NCI-H2029 (cell line): ENCODE measurements around the gene NAGPA.

Experiments
- DNase-seq: peaks from one replicate; lab custom pipeline; 2025; lab: John Stamatoyannopoulos, UW

The NAGPA gene

DNA sequence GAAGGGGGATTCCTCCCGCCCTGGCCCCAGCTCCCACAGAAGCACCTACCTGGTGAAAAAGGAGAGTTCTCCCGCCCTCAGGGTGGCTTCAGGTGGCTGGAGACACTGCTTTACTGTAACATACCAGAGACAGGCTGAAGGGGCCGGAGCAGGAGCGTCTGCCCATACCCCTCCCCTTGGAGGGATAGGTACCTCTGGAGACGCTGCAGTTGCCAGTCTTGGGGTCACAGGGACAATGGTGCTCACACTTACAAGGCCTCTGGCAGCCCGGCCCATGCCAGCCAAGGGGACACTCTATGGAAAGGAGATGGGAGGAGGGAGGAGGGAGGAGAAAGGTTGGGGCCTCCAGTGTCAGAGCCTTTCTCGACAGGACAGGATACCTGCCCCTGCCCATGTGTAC lies 6.6 kb downstream of the NAGPA start:
- DNase-seq, result no peak

DNA sequence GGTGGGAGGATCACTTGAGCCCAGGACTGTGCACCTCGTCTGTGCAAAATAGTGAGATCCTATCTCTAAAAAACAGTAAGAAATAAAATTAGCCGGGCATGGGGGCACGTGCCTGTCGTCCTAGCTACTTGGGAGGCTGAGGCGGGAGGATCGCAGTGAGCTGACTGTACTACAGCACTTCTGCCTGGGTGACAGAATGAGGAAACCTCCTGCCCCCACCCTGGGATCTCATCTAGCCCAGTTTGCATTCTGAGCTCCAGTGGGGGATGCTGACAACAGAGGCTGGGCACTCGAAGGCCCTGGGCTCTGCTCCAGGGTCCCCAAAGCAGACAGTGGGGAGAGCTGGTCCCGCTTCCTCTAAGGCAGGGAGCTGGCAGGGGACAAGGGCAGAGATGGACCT lies 7.1 kb downstream of the NAGPA start:
- DNase-seq, result no peak

DNA sequence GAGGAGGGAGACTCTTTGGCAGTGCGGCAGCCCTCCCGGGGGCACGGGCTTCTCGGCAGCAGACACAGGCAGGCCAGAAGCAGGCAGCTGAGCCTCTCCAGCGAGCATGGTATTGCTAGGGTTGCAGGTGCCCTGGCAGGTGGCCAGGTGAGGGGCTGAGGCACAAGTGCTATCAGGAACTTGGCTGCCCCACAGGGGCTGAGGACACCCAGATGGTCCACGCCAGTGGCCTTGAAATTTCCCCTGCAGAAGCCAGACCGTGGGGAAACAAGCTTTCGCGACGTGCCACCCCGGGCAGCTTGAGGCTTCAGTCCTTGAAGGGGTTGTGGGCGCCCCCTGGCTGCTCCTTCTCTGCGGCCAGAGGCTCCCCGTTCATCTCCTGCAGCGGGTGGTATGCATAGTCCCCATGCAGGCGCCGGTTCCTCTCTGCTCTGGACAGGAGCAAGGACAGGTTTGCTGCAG lies 8.5 kb downstream of the NAGPA start:
- DNase-seq, result peak; percentile 8

DNA sequence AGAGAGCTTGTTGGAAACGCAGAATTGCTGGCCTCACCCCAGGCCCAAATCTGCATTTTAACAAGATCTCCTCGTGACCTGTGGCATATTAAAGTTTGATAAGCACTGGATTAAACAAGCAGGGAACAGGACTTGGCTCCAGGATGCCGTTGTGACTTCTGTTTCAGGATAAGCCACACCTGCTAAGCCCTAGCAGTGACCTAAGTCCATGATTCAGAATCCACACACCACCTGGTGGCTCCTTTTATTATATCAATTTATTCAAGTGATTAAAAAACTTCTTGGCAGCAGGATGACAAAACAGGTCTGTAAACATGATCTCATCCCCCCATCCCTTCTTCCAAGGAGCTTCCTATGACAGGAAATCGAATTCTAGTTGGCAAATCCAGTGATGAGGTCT lies 9.1 kb downstream of the NAGPA start:
- peak; percentile 49 for DNase-seq

DNA sequence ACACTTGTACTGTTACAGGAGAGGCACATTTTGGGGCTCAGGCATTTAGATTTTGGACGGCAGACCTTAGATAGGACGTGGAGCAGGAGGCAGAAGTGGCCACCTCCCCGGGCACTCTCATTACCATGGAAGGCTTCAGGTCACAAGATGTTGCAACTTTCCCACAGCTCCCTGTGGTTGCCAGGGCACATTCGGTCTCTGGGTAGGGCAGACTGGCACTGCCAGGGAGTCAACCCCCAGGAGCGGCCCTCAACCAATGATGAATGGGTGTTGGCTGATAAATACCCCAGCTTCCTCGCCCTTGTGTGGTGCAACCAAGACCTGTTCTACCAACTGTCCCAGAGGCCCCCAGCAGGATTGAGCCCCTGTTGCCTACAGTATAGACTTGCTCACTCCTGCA lies 11.2 kb downstream of the NAGPA start:
- DNase-seq, result no peak

DNA sequence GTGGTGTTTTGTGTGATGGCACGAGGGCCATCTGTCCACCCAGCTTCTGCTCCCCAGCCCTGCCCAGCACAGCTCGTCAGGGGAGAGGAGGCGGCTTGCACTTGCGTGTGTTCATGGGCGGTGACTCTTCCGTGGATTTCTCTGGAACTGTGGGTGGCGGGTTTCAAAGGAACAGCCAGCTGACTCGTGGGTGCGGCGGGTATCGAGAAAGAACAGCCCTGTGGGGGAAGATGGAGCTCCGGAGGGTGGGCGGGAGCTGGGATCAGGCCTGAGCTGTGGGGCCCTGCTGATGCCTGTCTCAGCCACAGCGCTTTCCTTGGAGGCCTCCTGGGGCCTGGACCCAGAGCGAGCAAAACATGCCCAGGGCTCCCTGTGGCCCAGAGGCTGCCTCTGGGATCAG lies 13.2 kb downstream of the NAGPA start:
- no peak for DNase-seq

DNA sequence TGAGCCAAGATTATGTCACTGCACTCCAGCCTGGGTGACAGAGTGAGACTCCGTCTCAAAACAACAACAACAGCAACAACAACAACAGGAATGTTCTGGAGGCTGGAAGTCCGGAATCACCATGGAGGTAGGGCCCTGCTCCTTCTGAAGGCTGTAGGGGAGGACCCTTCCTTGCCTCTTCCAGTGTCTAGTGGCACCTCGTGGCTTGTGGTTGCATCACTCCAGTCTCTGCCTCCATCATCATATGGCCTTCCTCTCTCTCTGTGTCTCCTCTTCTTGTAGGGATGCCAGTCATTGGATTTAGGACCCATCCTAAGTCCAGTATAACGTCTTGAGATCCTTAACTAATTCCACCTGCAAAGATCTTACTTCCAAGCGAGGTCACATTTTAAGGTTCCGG lies 14.0 kb downstream of the NAGPA start:
- no peak for DNase-seq

DNA sequence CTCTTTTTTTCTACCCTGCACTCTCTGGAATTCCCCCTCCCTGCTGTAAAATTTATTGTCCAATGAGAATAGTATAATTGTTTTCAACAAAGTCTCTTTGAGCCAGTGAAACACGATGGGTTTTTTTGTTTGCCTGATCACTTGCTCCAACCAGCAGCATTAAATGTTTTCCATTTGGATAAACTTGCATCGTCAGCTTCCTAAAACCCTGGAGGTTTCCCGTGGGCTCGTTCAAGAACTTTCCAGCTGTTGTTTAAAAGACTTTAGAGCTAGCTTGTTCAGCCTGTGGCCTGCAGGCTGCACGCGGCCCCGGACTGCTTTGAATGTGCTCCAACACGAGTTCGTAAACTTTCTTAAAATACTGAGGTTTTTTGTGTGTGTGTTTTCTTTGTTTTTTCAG lies 14.9 kb downstream of the NAGPA start:
- no peak for DNase-seq

DNA sequence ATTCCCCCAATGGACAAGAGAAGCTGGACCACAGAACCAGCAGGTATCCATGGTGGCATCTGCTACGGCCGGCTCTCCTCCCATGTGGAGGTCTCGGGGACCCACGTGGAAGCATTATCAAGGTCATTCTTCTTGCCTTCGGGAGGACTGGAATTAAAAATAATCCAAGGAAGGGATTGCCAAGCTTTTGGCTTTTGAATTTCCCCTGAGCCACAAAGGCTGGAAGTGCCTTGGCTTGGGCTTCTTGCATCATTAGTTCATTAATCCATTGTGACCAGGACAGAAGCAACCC lies 16.1 kb downstream of the NAGPA start:
- DNase-seq, result no peak

DNA sequence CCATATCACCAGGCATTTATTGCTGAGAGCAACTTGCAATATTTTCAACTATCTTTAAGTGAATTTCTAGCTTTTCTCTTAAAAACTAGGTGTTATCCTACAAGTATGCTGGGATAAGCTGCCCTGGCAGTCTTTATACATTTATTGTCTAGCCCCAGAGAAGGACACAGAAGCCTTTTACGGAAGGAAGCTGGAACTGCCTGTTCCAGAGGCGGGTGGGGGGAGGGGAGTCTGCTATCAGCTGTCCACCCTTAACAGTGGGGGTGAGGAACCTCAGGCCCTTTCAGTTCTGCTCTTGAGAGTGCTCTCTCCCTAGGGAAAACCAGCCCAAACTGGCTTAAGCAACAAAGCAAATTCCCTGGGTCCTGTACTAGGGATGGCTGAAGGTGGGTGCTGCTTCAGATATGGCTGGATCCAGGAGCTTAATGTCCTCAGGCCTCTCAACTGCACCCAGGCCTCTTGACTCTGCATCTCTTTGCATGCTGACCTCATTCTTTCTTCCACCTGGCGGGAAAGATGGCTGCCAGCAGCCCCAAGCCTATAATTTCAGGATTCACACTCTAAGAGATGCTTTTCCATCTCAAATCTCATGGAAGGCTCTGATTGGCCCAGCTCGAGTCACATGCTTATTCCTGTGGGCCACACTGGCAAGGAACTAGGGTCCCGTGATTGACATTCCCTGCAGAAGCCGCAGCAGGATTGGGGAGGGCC lies 16.6 kb downstream of the NAGPA start:
- no peak for DNase-seq

DNA sequence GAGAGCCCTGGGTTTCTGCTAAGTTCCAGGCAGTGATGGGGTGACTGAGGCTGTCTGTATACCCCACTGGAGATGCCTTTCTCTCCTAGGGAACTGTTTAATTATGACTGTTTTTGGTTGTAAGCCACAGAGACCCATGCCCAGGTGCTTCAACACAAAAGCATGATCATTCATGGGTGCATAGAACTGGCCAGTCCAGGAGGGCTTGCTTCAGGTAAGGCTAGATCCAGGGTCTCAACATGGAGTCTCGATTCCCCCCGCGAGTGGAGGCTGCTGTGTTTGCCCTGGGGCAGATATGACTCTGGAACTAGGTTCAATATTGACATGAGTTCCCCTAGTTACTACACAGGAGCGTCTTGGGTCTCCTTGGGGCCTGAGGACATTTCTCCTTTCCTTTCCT lies 17.8 kb downstream of the NAGPA start:
- DNase-seq, result no peak

DNA sequence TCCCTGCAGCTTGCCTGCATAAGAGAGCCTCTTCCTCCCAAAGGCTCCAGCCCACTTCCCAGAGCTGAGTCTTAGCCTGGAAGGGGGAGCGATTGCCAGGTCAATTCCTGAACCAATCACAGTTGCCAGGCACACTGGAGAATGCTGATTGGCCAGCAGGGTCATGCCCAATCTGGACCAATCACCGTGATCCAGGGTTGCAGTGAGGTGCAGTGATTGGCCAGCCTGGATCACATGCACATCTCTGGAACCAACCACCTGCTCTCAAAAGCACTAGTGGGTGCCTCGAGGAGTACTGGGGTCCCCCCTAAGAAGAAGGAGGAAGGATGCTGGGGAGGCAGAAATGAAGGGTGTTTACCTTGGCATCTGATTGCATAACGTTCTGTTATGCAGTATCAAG lies 18.4 kb downstream of the NAGPA start:
- DNase-seq, result no peak

DNA sequence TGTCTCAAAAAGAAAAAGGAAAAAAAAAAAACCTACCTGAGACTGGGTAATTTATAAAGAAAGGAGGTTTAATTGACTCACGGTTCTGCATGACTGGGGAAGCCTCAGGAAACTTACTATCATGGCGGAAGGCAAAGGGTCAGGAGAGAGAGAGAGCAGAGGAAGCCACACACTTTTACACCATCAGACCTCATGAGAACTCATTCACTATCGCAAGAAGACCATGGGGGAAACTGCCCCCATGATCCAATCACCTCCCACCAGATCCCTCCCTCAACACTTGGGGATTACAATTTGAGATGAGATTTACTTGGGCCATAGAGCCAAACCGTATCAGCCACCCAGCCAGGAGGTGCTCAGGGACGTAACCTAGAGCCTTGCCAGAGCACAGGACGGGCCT lies 20.8 kb downstream of the NAGPA start:
- no peak for DNase-seq

DNA sequence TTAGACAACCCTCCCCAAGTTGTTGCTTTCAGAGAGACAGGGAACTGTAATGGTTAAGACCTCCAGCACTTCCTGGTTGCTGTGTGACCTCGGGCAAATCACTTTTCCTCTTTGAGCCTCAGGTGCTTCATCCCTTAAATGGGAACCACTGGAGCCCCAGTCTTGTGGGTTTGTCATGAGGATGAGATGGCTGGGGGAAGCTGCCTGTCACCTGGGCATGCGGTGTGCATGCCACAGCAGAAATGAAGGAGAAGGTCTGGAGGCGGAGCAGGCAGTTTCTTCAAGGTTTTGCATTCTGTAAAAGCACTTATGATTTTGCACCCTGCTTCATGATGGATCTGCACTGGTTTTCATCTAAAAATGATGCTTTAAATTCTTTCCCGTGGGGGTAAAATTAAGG lies 22.1 kb downstream of the NAGPA start:
- no peak for DNase-seq

DNA sequence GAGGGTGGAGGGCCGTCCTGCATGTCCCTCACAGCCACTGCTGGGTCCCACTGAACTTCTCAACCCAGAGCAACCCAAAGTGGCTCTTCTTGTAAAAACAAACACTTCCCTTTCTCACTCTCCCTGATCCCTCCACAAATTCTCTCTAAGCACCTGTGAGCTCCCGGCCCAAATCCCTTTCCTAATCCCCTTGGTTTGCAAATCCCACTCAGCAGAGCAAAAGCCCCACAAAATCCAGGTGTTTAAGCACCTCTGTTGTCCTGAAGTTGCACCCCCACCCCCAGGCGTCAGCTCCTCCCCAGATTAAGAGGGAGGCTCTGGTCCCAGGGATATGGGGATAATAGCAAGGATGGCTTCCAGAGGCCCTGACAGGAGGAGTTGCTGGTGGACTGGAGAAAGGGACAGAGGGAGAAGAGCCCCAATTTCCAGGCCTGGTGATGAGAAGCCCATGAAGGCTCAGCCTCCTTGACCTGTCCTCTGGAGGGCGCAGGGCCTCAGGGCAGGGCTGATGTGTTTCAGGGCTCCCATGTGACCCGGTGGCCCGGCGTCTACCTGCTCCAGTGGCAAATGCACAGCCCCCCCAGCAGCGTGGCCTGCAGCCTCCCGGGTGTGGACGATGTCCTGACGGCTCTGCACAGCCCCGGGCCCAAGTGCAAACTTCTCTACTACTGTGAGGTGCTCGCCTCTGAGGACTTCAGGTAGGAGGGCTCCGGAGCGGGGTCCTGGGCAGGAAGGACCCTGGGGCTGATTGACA lies 23.0 kb downstream of the NAGPA start:
- no peak for DNase-seq

DNA sequence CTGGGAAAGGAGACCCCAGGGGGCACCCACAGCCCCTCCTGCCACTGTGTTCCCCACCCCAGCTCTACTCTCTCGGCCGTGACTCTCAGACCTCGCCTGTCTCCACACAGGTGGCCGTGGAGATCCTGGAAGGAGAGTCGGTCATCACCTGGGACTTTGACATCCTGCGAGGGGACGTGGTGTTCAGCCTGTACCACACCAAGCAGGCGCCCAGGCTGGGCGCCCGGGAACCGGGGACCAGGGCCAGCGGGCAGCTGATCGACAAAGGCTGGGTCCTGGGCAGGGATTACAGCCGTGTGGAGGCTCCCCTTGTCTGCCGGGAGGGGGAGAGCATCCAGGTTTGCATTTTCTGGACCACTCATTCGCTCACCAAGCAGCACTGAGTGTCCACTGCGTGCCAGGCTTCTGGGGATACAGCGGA lies 25.4 kb downstream of the NAGPA start:
- no peak for DNase-seq

DNA sequence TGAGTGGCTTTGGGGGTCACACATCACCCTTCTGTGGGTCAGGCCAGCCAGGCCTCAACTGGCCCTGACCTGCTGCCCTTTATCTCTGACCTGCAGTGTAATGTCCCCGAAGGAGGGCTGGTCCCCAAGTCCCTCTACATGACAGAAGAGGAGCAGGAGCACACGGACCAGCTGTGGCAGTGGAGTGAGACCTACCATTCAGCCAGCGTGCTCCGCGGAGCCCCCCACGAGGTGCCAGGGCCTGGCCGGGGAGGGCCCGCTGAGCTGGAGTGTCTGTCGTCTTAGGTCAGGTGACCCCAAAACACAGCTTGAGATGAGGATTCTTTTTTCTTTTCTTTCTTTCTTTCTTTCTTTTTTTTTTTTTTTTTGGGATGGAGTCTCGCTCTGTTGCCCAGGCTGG lies 26.5 kb downstream of the NAGPA start:
- DNase-seq, result no peak

DNA sequence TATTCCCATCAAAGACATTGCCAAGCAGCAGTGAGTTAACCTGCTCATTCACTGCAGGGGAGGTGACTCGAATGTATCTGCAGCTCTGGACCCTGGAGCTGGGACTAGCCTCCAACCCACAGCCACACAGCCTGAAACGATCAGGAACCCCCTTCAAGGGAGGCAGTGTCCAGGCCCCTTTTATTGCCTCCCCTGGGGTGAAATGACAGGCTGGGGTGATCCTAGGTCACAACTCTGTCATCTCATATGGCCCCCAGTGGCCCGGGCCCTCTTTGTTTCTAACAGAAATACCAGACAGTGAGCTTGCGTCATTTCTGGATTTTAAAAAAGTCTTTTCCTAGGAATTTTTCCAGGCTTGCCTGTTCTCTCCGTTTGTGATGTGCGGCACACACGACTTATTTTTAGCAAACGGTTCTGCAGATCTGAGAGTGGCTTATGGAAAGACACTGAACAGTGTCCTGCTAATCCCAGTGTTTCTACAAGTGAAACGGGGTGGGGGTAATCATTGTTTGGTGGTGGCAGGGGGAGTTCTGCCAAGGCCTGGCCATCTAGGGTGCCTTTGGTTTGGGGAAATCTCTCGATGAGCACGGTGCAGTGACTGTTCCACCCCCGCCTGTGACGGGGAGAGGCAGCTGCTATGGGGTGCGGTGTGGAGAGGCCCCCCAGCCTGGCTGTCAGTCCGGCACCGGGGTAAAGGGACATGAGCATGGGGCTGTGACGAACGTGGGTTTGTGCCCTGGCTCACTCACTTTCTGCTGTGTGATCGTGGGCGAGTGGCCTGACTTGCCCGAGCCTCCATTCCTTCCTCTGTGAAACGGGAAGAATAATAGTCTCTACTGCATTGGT lies 27.2 kb downstream of the NAGPA start:
- DNase-seq, result no peak

DNA sequence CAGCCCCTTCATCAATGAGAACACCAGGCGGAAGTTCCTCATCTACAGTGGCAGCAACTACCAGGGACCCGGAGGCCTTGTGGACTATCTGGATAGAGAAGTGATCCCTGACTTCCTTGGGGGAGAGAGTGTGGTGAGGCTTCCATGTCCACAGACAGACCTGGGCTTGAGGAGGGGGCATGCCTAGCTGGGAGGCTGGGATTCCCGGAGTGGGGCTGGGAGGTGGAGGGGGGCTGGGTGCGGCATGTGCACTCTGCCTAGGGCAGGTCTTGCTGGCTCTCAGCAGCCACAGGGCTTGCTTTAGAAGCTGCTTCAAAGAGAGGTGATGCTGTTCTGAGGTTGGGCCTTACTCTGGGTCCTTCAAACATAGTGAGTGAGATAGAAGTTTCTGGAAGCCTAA lies 27.8 kb downstream of the NAGPA start:
- DNase-seq, result no peak

DNA sequence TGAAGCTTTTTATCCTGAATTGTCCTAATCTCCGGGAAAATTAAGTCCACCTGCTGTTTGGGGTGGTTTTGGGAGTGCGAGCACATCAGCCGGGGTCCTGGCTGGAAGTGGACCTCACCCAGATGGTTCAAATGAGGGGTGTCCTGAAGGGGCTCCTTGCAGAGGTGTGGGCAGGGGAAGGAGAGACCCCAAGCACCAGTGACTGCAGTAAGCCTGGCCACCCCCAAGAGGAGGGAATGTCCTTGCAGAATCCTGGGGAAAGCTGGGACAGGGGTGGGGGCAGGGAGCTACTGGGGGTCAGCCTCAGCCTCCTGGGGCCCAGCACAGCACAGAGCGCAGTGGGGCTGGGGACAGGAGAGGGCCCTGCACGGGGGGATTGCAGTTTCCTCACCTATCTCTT lies 29.4 kb downstream of the NAGPA start:
- no peak for DNase-seq

DNA sequence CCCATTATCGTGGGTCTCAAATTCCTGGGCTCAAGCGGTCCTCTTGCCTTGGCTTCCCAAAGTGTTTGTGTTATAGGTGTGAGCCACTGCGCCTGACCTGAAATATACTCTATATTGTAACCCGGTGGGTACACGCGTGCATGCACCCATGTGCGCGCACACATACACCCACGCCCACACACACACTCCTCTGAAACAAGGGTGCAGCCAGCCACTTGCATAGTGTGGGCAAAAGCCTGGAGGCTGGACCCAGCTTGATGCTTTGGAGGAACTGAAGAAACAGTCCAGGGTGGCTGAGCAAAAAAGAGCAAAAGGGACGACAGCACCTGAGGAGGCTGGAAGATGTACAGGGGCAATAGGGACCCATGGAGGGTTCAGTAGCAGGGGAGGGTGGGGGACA lies 29.9 kb downstream of the NAGPA start:
- no peak for DNase-seq

DNA sequence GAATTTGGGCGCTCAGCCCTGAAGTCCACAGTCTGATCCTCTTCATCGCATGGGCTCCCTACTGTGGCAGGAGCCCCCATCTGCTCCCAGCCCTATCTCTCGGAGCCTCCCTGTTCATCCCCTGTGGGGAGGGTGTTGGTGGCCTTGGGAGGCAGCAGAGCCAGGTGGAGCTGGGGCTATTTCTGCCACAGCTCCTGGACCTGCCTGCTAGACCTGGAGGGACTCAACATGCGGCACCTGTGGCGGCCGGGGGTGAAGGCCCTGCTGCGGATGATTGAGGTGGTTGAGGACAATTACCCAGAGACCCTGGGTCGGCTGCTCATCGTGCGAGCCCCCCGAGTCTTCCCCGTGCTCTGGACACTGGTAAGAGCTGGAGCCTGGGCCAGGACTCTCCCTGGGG lies 30.5 kb downstream of the NAGPA start:
- no peak for DNase-seq

DNA sequence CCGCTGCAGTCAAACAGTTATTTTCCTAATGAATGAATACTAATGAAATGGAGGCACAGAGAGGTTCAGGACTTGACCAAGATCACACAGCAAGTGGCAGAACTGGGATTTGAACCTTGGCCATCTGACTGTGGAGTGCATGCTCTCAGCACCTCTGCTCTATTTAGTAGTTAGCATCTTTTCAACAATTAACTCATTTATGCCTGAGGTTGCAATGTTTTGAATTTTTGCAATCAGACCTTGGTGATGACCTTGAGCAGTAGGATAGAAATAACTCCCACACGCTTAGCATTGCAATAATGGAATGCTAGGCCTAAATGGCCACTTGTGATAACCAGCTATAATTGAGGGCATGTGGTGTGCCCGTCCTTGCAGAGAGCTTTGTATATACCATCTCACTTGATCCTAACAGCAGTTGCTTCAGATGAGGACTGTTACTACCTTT lies 31.0 kb downstream of the NAGPA start:
- DNase-seq, result no peak
